Glutamatergic neuron (in vitro differentiated cells): ENCODE data around the gene MROH8. TPM values are rescaled to one million over a fixed set of nuclear protein-coding genes. Genes with fewer than 3 reads are reported as not detected.

Source experiments
- DNase-seq: peaks from one replicate; pipeline ENCODE4 v3.0.0; 2022
- H3K27ac Mint-ChIP-seq: one replicate; pipeline ENCODE4 v1.8.0; 2020; ENCODE audit warnings: mild to moderate bottlenecking, mixed read lengths, inconsistent platforms; ENCODE audit not compliant: unreplicated experiment
- H3K27me3 Mint-ChIP-seq: one replicate; pipeline ENCODE4 v1.8.0; 2020; ENCODE audit warnings: mild to moderate bottlenecking, moderate library complexity, mixed read lengths, inconsistent platforms; ENCODE audit not compliant: unreplicated experiment
- H3K36me3 Mint-ChIP-seq: one replicate; pipeline ENCODE4 v1.8.0; 2020; ENCODE audit warnings: mild to moderate bottlenecking, mixed read lengths, inconsistent platforms; ENCODE audit not compliant: unreplicated experiment
- H3K4me1 Mint-ChIP-seq: one replicate; pipeline ENCODE4 v1.8.0; 2020; ENCODE audit warnings: mild to moderate bottlenecking, low read depth, mixed read lengths, inconsistent platforms; ENCODE audit not compliant: unreplicated experiment
- H3K4me3 Mint-ChIP-seq: one replicate; pipeline ENCODE4 v1.8.0; 2020; ENCODE audit warnings: mild to moderate bottlenecking, mixed read lengths, inconsistent platforms; ENCODE audit not compliant: unreplicated experiment
- H3K9me3 Mint-ChIP-seq: one replicate; pipeline ENCODE4 v1.8.0; 2020; ENCODE audit warnings: mild to moderate bottlenecking, moderate library complexity, mixed read lengths, inconsistent platforms; ENCODE audit not compliant: unreplicated experiment
- CTCF ChIP-seq: fragments of 200-600 bp; sonication (generic); IDR thresholded peaks from one replicate; pipeline ENCODE4 v1.5.0; 2021; ENCODE audit not compliant: partially characterized antibody, unreplicated experiment
- total RNA-seq: library from RNA; stranded (reverse); fragmentation: NEBNext Ultra II Directional; extraction: Animal tissue kit (Norgen Biotek cat#: 25700); gene quantifications from one replicate; pipeline ENCODE4 v1.2.1, GENCODE V29; 2021; ENCODE audit not compliant: unreplicated experiment

The MROH8 gene
- total RNA-seq, 1 donor from 2014 or later: 2.6 TPM

- DNase-seq: no peak
- Mint-ChIP-seq H3K9me3 (no peaks in the 10 kb centered on the region), H3K36me3 (no peaks in the 10 kb centered on the region), H3K27me3 (no peaks in the 10 kb centered on the region), H3K4me3 (no peak overlapping the region), H3K27ac (no peak overlapping the region), H3K4me1 (no peaks in the 10 kb centered on the region)
- no peak for TF ChIP-seq CTCF
Observed at GRCh38 chr20:37144856-37145404, 34.4 kb downstream of the MROH8 start.

- no peaks in the 10 kb centered on the region for H3K4me1 Mint-ChIP-seq
- DNase-seq: no peak
- H3K9me3 Mint-ChIP-seq: no peaks in the 10 kb centered on the region
- no peak overlapping the region for H3K4me3 Mint-ChIP-seq
- H3K27me3 Mint-ChIP-seq: no peaks in the 10 kb centered on the region
- no peak for TF ChIP-seq CTCF
- no peak overlapping the region for H3K27ac Mint-ChIP-seq
- no peaks in the 10 kb centered on the region for H3K36me3 Mint-ChIP-seq
Observed at GRCh38 chr20:37142708-37143107, 36.6 kb downstream of the MROH8 start.

- no peak for DNase-seq
- Mint-ChIP-seq H3K4me3 (no peak overlapping the region), H3K36me3 (no peaks in the 10 kb centered on the region), H3K27me3 (no peaks in the 10 kb centered on the region), H3K4me1 (no peaks in the 10 kb centered on the region), H3K27ac (no peak overlapping the region), H3K9me3 (no peaks in the 10 kb centered on the region)
- no peak for TF ChIP-seq CTCF
Observed at GRCh38 chr20:37137547-37137946, 41.8 kb downstream of the MROH8 start.

- Mint-ChIP-seq H3K4me1 (no peaks in the 10 kb centered on the region), H3K9me3 (no peaks in the 10 kb centered on the region)
Observed at GRCh38 chr20:37133952-37134351, 45.4 kb downstream of the MROH8 start.

GRCh38 chr20:37131486-37131885 lies 47.9 kb downstream of the MROH8 start:
- Mint-ChIP-seq H3K27me3 (no peaks in the 10 kb centered on the region), H3K36me3 (no peaks in the 10 kb centered on the region), H3K27ac (no peak overlapping the region), H3K9me3 (no peaks in the 10 kb centered on the region), H3K4me3 (no peak overlapping the region), H3K4me1 (no peaks in the 10 kb centered on the region)
- DNase-seq: no peak
- no peak for TF ChIP-seq CTCF

More at GRCh38 chr20:37133952-37134351, 45.4 kb downstream of the MROH8 start:
- no peak for TF ChIP-seq CTCF
- H3K27me3 Mint-ChIP-seq: no peaks in the 10 kb centered on the region
- H3K4me3 Mint-ChIP-seq: no peak overlapping the region
- H3K27ac Mint-ChIP-seq: no peak overlapping the region
- no peaks in the 10 kb centered on the region for H3K36me3 Mint-ChIP-seq
- no peak for DNase-seq
